Breast epithelium (tissue), 3 donors: ENCODE measurements around the gene TGFBR3.

ENCODE experiments used
- CTCF ChIP-seq, 3 donors: fragments of 450-650 bp; IDR thresholded peaks; one replicate each; pipeline ENCODE4 v1.5.1; 2016 to 2017; ENCODE audit warnings: antibody characterized with exemption in 3 of 3, mild to moderate bottlenecking in 3 of 3, moderate library complexity in 3 of 3
- POLR2A ChIP-seq: fragments of 450-650 bp; IDR thresholded peaks from one replicate; pipeline ENCODE4 v1.6.1; 2016; ENCODE audit warnings: antibody characterized with exemption, mild to moderate bottlenecking, moderate library complexity
- POLR2AphosphoS5 ChIP-seq, 3 donors: sonication (generic); formaldehyde crosslinking; IDR thresholded peaks; one replicate each; pipeline ENCODE4 v1.6.1; 2017; ENCODE audit warnings: antibody characterized with exemption in 3 of 3

GRCh38 chr1:91811363-91812025 is 74.5 kb downstream of the TGFBR3 start:
- TF ChIP-seq CTCF (IDR thresholded peaks at IDR 0.05) (no peak), POLR2A (no peak), POLR2AphosphoS5 (IDR thresholded peaks at IDR 0.05) (no peak)
